WTC11 (cell line): ENCODE data around the gene LAT. TPM values are rescaled to one million over a fixed set of nuclear protein-coding genes. Genes with fewer than 3 reads are reported as not detected.

Experiments used
- ATAC-seq: fragments of 200-7000 bp; cut with Tn5 transposase; 2 replicates; pipeline ENCODE4 v1.10.0; 2021; ENCODE audit warnings: mild to moderate bottlenecking, moderate library complexity
- CTCF ChIA-PET: fragments of 300-600 bp; sonication (Branson Sonifier 250); formaldehyde crosslinking; loops from one replicate; lab custom pipeline; 2021; ENCODE audit warnings: antibody characterized with exemption; lab: Charles Lee
- POLR2A ChIA-PET: fragments of 350-600 bp; sonication (Branson Sonifier 250); formaldehyde crosslinking; loops from one replicate; lab custom pipeline; 2021; ENCODE audit warnings: antibody characterized with exemption; lab: Charles Lee
- DNase-seq: peaks from one replicate; pipeline ENCODE4 v3.0.0; 2021; ENCODE audit warnings: low spot score
- H3K27ac Mint-ChIP-seq: 2 replicates; pipeline ENCODE4 v1.8.0; 2021; ENCODE audit warnings: mixed read lengths
- H3K27me3 Mint-ChIP-seq: 2 replicates; pipeline ENCODE4 v1.8.0; 2021; ENCODE audit warnings: low read depth, mild to moderate bottlenecking, moderate library complexity, mixed read lengths
- H3K36me3 Mint-ChIP-seq: 2 replicates; pipeline ENCODE4 v1.8.0; 2021; ENCODE audit warnings: mixed read lengths
- H3K4me1 Mint-ChIP-seq: 2 replicates; pipeline ENCODE4 v1.8.0; 2022; ENCODE audit warnings: mixed read lengths
- H3K4me3 Mint-ChIP-seq: 2 replicates; pipeline ENCODE4 v1.8.0; 2021; ENCODE audit warnings: mild to moderate bottlenecking, moderate library complexity, mixed read lengths
- H3K9me3 Mint-ChIP-seq: 2 replicates; pipeline ENCODE4 v1.8.0; 2021; ENCODE audit warnings: mixed read lengths
- AFF4 ChIP-seq: sonication (generic); formaldehyde crosslinking; IDR thresholded peaks from 2 replicates; pipeline ENCODE4 v1.8.1; 2023; ENCODE audit warnings: mild to moderate bottlenecking, missing genetic modification reagents, borderline replicate concordance
- E2F5 ChIP-seq: sonication (generic); formaldehyde crosslinking; IDR thresholded peaks from 2 replicates; pipeline ENCODE4 v1.8.1; 2022; ENCODE audit warnings: mild to moderate bottlenecking, moderate library complexity, missing genetic modification reagents
- FOXK1 ChIP-seq: sonication (generic); formaldehyde crosslinking; IDR thresholded peaks from 2 replicates; pipeline ENCODE4 v1.8.0; 2022; ENCODE audit warnings: mild to moderate bottlenecking, moderate library complexity, missing genetic modification reagents
- GRHL2 ChIP-seq: fragments of 250-450 bp; sonication (Bioruptor Pico); IDR thresholded peaks from 2 replicates; pipeline ENCODE4 v1.8.0; 2022; ENCODE audit warnings: mild to moderate bottlenecking, moderate library complexity; ENCODE audit not compliant: insufficient replicate concordance, severe bottlenecking
- HMGA2 ChIP-seq: fragments of 250-450 bp; sonication (Bioruptor Pico); IDR thresholded peaks from 2 replicates; pipeline ENCODE4 v1.4.0; 2021; ENCODE audit warnings: mild to moderate bottlenecking, moderate library complexity
- NFYB ChIP-seq: sonication (generic); formaldehyde crosslinking; conservative IDR thresholded peaks from 2 replicates; pipeline ENCODE4 v1.8.0; 2022; ENCODE audit warnings: low read depth, missing genetic modification reagents
- NR2C2 ChIP-seq: sonication (generic); formaldehyde crosslinking; IDR thresholded peaks from 2 replicates; pipeline ENCODE4 v1.8.0; 2022; ENCODE audit warnings: mild to moderate bottlenecking, missing genetic modification reagents
- OVOL2 ChIP-seq: fragments of 250-450 bp; sonication (Bioruptor Pico); IDR thresholded peaks from 2 replicates; pipeline ENCODE4 v1.9.0; 2021; ENCODE audit warnings: mild to moderate bottlenecking, borderline replicate concordance
- SMAD3 ChIP-seq: sonication (generic); formaldehyde crosslinking; IDR thresholded peaks from 2 replicates; pipeline ENCODE4 v1.8.0; 2022; ENCODE audit warnings: missing genetic modification reagents, mild to moderate bottlenecking, borderline replicate concordance
- SP1 ChIP-seq: sonication (generic); formaldehyde crosslinking; conservative IDR thresholded peaks from 2 replicates; pipeline ENCODE4 v1.8.1; 2022; ENCODE audit warnings: missing genetic modification reagents
- TEAD1 ChIP-seq: sonication (generic); formaldehyde crosslinking; IDR thresholded peaks from 2 replicates; pipeline ENCODE4 v1.8.0; 2022; ENCODE audit warnings: mild to moderate bottlenecking, missing genetic modification reagents
- TEAD4 ChIP-seq: sonication (generic); formaldehyde crosslinking; IDR thresholded peaks from 2 replicates; pipeline ENCODE4 v1.8.0; 2022; ENCODE audit warnings: mild to moderate bottlenecking, missing genetic modification reagents
- ZNF138 ChIP-seq: sonication (generic); formaldehyde crosslinking; conservative IDR thresholded peaks from 2 replicates; pipeline ENCODE4 v1.8.1; 2022; ENCODE audit warnings: mild to moderate bottlenecking, moderate library complexity, missing genetic modification reagents
- ZNF281 ChIP-seq: sonication (generic); formaldehyde crosslinking; IDR thresholded peaks from 2 replicates; pipeline ENCODE4 v1.8.0; 2023; ENCODE audit warnings: mild to moderate bottlenecking, missing genetic modification reagents
- ZSCAN18 ChIP-seq: fragments of 250-450 bp; sonication (Bioruptor Pico); IDR thresholded peaks from 2 replicates; pipeline ENCODE4 v2.1.2; 2022; ENCODE audit warnings: mild to moderate bottlenecking, moderate library complexity
- total RNA-seq: library from RNA; stranded (reverse); gene quantifications from 3 replicates; pipeline ENCODE4 v1.2.3, GENCODE V29; 2021
- TF ChIP-seq, protein P1 (sequence below): sonication (generic); formaldehyde crosslinking; IDR thresholded peaks from 2 replicates; pipeline ENCODE4 v1.8.0; 2022; ENCODE audit warnings: mild to moderate bottlenecking, missing genetic modification reagents
- TF ChIP-seq, protein P2 (sequence below): sonication (generic); formaldehyde crosslinking; IDR thresholded peaks from 2 replicates; pipeline ENCODE4 v1.8.1; 2023; ENCODE audit warnings: mild to moderate bottlenecking, moderate library complexity, missing genetic modification reagents
- TF ChIP-seq, protein P3 (sequence below): sonication (generic); formaldehyde crosslinking; IDR thresholded peaks from 2 replicates; pipeline ENCODE4 v1.8.0; 2022; ENCODE audit warnings: mild to moderate bottlenecking, missing genetic modification reagents
- TF ChIP-seq, protein P4 (sequence below): sonication (generic); formaldehyde crosslinking; IDR thresholded peaks from 2 replicates; pipeline ENCODE4 v1.8.1; 2023; ENCODE audit warnings: mild to moderate bottlenecking, missing genetic modification reagents

Gene LAT
- total RNA-seq, 1 experiment from 2014 or later, result 5.6 TPM

DNA sequence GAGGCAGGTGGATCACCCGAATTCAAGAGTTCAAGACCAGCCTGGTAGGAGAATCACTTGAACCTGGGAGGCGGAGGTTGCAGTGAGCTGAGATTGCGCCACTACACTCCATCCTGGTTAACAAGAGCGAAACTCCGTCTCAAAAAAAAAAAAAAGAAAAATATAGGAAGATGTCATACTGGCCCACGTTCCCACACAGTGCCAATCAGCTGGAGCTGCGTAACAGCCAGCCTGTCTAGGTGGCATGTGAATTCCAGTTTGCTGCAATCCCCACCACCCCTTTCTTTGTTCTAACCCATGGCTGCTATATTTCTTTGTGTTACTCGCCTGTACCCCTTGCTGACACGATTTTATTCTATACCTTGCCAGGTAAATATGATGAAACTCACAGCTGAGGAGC lies 26.6 kb upstream of the LAT start (continued):
- TF ChIP-seq ZSCAN18 (CRISPR knock-in tag) (no peak), OVOL2 (CRISPR knock-in tag) (no peak), ZNF281 (no peak), TEAD4 (CRISPR knock-in tag) (no peak)
- TF ChIP-seq, protein P1, sequence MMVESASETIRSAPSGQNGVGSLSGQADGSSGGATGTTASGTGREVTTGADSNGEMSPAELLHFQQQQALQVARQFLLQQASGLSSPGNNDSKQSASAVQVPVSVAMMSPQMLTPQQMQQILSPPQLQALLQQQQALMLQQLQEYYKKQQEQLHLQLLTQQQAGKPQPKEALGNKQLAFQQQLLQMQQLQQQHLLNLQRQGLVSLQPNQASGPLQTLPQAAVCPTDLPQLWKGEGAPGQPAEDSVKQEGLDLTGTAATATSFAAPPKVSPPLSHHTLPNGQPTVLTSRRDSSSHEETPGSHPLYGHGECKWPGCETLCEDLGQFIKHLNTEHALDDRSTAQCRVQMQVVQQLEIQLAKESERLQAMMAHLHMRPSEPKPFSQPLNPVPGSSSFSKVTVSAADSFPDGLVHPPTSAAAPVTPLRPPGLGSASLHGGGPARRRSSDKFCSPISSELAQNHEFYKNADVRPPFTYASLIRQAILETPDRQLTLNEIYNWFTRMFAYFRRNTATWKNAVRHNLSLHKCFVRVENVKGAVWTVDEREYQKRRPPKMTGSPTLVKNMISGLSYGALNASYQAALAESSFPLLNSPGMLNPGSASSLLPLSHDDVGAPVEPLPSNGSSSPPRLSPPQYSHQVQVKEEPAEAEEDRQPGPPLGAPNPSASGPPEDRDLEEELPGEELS, result no peak
- TF ChIP-seq, protein P2, sequence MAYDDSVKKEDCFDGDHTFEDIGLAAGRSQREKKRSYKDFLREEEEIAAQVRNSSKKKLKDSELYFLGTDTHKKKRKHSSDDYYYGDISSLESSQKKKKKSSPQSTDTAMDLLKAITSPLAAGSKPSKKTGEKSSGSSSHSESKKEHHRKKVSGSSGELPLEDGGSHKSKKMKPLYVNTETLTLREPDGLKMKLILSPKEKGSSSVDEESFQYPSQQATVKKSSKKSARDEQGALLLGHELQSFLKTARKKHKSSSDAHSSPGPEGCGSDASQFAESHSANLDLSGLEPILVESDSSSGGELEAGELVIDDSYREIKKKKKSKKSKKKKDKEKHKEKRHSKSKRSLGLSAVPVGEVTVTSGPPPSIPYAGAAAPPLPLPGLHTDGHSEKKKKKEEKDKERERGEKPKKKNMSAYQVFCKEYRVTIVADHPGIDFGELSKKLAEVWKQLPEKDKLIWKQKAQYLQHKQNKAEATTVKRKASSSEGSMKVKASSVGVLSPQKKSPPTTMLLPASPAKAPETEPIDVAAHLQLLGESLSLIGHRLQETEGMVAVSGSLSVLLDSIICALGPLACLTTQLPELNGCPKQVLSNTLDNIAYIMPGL (CRISPR knock-in tag), result no peak
- TF ChIP-seq, protein P3, sequence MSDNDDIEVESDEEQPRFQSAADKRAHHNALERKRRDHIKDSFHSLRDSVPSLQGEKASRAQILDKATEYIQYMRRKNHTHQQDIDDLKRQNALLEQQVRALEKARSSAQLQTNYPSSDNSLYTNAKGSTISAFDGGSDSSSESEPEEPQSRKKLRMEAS (CRISPR knock-in tag), result no peak

DNA sequence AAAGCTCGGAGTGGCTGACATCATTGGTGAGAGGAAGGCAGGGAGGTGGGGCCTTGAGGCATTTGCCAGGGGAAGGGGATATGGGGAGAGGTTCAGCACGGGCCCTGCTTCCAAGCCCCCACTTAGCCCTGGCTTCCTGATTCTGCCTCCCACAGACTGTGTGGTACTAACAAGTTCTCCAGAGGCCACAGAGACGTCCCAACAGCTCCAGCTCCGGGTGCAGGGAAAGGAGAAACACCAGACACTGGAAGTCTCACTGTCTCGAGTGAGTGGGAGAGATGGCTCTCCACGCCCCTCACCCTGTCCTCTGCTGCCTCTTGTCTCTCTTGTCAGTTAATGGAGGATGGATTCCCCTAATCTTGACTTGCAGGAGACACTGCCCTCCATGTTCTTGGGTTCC lies 26.0 kb upstream of the LAT start:
- Mint-ChIP-seq H3K36me3 (peaks cover 72% of the 10 kb centered on the region), H3K9me3 (no peaks in the 10 kb centered on the region), H3K4me1 (no peaks in the 10 kb centered on the region), H3K27me3 (no peaks in the 10 kb centered on the region), H3K27ac (no peak overlapping the region), H3K4me3 (no peak overlapping the region)
- ATAC-seq (no peak), DNase-seq (no peak)
- ChIA-PET POLR2A (no interaction called here), CTCF (no interaction called here)
- TF ChIP-seq TEAD4 (CRISPR knock-in tag) (no peak), GRHL2 (no peak), NR2C2 (CRISPR knock-in tag) (no peak), E2F5 (CRISPR knock-in tag) (no peak), TEAD1 (CRISPR knock-in tag) (no peak), FOXK1 (CRISPR knock-in tag) (no peak), SMAD3 (CRISPR knock-in tag) (no peak), AFF4 (no peak), HMGA2 (no peak), NFYB (CRISPR knock-in tag) (no peak), ZNF138 (CRISPR knock-in tag) (no peak), SP1 (CRISPR knock-in tag) (no peak)
- TF ChIP-seq, protein P4, sequence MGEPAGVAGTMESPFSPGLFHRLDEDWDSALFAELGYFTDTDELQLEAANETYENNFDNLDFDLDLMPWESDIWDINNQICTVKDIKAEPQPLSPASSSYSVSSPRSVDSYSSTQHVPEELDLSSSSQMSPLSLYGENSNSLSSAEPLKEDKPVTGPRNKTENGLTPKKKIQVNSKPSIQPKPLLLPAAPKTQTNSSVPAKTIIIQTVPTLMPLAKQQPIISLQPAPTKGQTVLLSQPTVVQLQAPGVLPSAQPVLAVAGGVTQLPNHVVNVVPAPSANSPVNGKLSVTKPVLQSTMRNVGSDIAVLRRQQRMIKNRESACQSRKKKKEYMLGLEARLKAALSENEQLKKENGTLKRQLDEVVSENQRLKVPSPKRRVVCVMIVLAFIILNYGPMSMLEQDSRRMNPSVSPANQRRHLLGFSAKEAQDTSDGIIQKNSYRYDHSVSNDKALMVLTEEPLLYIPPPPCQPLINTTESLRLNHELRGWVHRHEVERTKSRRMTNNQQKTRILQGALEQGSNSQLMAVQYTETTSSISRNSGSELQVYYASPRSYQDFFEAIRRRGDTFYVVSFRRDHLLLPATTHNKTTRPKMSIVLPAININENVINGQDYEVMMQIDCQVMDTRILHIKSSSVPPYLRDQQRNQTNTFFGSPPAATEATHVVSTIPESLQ (CRISPR knock-in tag), result no peak
- TF ChIP-seq, protein P2 (CRISPR knock-in tag), result no peak
